HepG2 (cell line): ENCODE results near the gene LAMA5. TPM values are rescaled to one million over a fixed set of nuclear protein-coding genes. Genes with fewer than 3 reads are reported as not detected.

Experiments
- CHD4 ChIP-seq: fragments of 200-600 bp; sonication (generic); IDR thresholded peaks from 2 replicates; pipeline ENCODE4 v1.7.0; 2017; ENCODE audit warnings: mild to moderate bottlenecking, low read length, borderline replicate concordance
- CREM ChIP-seq, 2 experiments: sonication (generic) in 1 of 2; formaldehyde crosslinking in 1 of 2; IDR thresholded peaks; 2 replicates each; pipeline versions ENCODE4 v1.4.0 to v1.6.1; 2016 to 2020; ENCODE audit warnings: antibody characterized with exemption in 1 of 2, mild to moderate bottlenecking in 1 of 2, missing genetic modification reagents in 1 of 2
- ELF3 ChIP-seq: IDR thresholded peaks from 2 replicates; pipeline ENCODE4 v1.6.1; 2016; ENCODE audit warnings: missing genetic modification reagents, missing compliant biosample characterization
- POLR2A ChIP-seq, 2 experiments: IDR thresholded peaks; 2 replicates each; pipeline ENCODE4 v1.6.1; 2011; ENCODE audit warnings: low read depth in 2 of 2, low read length in 2 of 2, mild to moderate bottlenecking in 1 of 2, moderate library complexity in 1 of 2; ENCODE audit not compliant: insufficient read depth in 1 of 2
- SAP130 ChIP-seq: IDR thresholded peaks from 2 replicates; pipeline ENCODE4 v1.6.1; 2016; ENCODE audit warnings: low read depth
- ZFP1 ChIP-seq: IDR thresholded peaks from 2 replicates; pipeline ENCODE4 v1.6.1; 2016
- polyA plus RNA-seq, 8 experiments: library from polyadenylated mRNA; depleted of rRNA in 3 of 8; stranded (reverse) in 7 of 8; unstranded in 1 of 8; fragments of >200 nt; fragmentation: Illumina TruSeq in 4 of 8; extraction: Trizol in 4 of 8; gene quantifications; 2 replicates each; pipeline versions ENCODE4 v1.2.1 to v1.2.3, GENCODE V29; 2011 to 2016; ENCODE audit warnings: low read depth in 4 of 8, missing spikeins in 1 of 8, mixed read lengths in 1 of 8; ENCODE audit not compliant: insufficient read depth in 1 of 8
- total RNA-seq, 5 experiments: library from RNA; depleted of rRNA; stranded (reverse); fragments of >200 nt; fragmentation: Illumina TruSeq; extraction: Trizol; gene quantifications; 2 replicates each; pipeline ENCODE4 v1.2.3, GENCODE V29; 2016; ENCODE audit warnings: low read depth in 1 of 5
- TF ChIP-seq, protein P1 (sequence below): sonication (generic); formaldehyde crosslinking; IDR thresholded peaks from 2 replicates; pipeline ENCODE4 v1.5.0; 2020; ENCODE audit warnings: mild to moderate bottlenecking, missing genetic modification reagents, borderline replicate concordance
- TF ChIP-seq, protein P2 (sequence below): sonication (generic); formaldehyde crosslinking; IDR thresholded peaks from 2 replicates; pipeline ENCODE4 v1.4.0; 2020; ENCODE audit warnings: mild to moderate bottlenecking, missing genetic modification reagents, borderline replicate concordance
- TF ChIP-seq, protein P3 (sequence below): sonication (generic); formaldehyde crosslinking; conservative IDR thresholded peaks from 2 replicates; pipeline ENCODE4 v1.4.0; 2020; ENCODE audit warnings: missing genetic modification reagents
- TF ChIP-seq, protein P4 (sequence below), 2 experiments: sonication (generic) in 1 of 2; formaldehyde crosslinking in 1 of 2; IDR thresholded peaks; 2 replicates each; pipeline versions ENCODE4 v1.5.1 to v1.6.1; 2011 to 2020; ENCODE audit warnings: borderline replicate concordance in 1 of 2, low read depth in 1 of 2, low read length in 1 of 2, mild to moderate bottlenecking in 1 of 2, missing genetic modification reagents in 1 of 2, moderate library complexity in 1 of 2

Gene LAMA5
- total and polyA plus RNA-seq, 2 of the 13 experiments (the other 11 are each of a cell fraction or from before 2014, with no cell fraction given), result 21.0 to 44.7 TPM

DNA sequence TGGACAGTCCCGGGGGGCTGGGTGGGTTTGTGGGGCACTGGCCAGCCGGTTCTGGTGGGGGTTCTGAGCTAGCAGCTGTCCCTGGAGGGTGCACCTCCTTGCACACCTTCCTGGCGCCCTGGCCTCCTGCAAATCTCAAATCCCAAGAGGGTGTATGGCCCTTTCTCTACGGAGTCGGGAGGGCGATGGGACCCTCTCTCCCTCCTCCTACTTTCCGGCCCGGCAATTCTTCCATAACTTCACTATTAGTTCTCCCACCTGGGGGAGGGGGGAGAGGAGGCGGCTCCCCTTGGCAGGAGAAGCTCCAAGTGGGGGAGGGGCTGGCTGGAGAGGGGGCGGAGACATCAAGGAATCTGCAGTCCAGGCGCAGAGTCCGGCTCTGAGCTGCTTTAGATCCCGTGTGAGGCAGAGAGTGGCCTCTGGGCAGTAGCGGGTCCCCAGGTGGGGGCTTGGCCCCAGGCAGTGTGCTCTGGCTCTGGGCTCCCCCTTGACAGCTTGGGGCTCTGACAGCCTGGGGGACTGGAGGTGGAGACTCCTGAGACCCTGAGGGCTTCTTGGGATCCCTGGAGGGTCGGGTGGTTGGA is 1.4 kb upstream of the LAMA5 start (continued):
- TF ChIP-seq, protein P1, sequence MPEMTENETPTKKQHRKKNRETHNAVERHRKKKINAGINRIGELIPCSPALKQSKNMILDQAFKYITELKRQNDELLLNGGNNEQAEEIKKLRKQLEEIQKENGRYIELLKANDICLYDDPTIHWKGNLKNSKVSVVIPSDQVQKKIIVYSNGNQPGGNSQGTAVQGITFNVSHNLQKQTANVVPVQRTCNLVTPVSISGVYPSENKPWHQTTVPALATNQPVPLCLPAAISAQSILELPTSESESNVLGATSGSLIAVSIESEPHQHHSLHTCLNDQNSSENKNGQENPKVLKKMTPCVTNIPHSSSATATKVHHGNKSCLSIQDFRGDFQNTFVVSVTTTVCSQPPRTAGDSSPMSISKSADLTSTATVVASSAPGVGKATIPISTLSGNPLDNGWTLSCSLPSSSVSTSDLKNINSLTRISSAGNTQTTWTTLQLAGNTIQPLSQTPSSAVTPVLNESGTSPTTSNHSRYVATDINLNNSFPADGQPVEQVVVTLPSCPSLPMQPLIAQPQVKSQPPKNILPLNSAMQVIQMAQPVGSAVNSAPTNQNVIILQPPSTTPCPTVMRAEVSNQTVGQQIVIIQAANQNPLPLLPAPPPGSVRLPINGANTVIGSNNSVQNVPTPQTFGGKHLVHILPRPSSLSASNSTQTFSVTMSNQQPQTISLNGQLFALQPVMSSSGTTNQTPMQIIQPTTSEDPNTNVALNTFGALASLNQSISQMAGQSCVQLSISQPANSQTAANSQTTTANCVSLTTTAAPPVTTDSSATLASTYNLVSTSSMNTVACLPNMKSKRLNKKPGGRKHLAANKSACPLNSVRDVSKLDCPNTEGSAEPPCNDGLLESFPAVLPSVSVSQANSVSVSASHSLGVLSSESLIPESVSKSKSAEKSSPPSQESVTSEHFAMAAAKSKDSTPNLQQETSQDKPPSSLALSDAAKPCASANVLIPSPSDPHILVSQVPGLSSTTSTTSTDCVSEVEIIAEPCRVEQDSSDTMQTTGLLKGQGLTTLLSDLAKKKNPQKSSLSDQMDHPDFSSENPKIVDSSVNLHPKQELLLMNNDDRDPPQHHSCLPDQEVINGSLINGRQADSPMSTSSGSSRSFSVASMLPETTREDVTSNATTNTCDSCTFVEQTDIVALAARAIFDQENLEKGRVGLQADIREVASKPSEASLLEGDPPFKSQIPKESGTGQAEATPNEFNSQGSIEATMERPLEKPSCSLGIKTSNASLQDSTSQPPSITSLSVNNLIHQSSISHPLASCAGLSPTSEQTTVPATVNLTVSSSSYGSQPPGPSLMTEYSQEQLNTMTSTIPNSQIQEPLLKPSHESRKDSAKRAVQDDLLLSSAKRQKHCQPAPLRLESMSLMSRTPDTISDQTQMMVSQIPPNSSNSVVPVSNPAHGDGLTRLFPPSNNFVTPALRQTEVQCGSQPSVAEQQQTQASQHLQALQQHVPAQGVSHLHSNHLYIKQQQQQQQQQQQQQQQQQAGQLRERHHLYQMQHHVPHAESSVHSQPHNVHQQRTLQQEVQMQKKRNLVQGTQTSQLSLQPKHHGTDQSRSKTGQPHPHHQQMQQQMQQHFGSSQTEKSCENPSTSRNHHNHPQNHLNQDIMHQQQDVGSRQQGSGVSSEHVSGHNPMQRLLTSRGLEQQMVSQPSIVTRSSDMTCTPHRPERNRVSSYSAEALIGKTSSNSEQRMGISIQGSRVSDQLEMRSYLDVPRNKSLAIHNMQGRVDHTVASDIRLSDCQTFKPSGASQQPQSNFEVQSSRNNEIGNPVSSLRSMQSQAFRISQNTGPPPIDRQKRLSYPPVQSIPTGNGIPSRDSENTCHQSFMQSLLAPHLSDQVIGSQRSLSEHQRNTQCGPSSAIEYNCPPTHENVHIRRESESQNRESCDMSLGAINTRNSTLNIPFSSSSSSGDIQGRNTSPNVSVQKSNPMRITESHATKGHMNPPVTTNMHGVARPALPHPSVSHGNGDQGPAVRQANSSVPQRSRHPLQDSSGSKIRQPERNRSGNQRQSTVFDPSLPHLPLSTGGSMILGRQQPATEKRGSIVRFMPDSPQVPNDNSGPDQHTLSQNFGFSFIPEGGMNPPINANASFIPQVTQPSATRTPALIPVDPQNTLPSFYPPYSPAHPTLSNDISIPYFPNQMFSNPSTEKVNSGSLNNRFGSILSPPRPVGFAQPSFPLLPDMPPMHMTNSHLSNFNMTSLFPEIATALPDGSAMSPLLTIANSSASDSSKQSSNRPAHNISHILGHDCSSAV, result peak; percentile 60; the same call in 1 of the 2 replicates
- peak; percentile 43; the same call in 1 of the 2 replicates for TF ChIP-seq ELF3
- TF ChIP-seq, protein P2, sequence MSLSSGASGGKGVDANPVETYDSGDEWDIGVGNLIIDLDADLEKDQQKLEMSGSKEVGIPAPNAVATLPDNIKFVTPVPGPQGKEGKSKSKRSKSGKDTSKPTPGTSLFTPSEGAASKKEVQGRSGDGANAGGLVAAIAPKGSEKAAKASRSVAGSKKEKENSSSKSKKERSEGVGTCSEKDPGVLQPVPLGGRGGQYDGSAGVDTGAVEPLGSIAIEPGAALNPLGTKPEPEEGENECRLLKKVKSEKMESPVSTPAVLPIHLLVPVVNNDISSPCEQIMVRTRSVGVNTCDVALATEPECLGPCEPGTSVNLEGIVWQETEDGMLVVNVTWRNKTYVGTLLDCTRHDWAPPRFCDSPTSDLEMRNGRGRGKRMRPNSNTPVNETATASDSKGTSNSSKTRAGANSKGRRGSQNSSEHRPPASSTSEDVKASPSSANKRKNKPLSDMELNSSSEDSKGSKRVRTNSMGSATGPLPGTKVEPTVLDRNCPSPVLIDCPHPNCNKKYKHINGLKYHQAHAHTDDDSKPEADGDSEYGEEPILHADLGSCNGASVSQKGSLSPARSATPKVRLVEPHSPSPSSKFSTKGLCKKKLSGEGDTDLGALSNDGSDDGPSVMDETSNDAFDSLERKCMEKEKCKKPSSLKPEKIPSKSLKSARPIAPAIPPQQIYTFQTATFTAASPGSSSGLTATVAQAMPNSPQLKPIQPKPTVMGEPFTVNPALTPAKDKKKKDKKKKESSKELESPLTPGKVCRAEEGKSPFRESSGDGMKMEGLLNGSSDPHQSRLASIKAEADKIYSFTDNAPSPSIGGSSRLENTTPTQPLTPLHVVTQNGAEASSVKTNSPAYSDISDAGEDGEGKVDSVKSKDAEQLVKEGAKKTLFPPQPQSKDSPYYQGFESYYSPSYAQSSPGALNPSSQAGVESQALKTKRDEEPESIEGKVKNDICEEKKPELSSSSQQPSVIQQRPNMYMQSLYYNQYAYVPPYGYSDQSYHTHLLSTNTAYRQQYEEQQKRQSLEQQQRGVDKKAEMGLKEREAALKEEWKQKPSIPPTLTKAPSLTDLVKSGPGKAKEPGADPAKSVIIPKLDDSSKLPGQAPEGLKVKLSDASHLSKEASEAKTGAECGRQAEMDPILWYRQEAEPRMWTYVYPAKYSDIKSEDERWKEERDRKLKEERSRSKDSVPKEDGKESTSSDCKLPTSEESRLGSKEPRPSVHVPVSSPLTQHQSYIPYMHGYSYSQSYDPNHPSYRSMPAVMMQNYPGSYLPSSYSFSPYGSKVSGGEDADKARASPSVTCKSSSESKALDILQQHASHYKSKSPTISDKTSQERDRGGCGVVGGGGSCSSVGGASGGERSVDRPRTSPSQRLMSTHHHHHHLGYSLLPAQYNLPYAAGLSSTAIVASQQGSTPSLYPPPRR (CRISPR knock-in tag), result 0 out of 2 replicates have a peak, but pooled peaks have one; percentile 14
- peak; percentile 38; the same call in 1 of the 2 replicates for TF ChIP-seq CREM (IDR thresholded peaks at IDR 0.05)
- TF ChIP-seq CREM (CRISPR knock-in tag; IDR thresholded peaks at IDR 0.05), result no peak
- TF ChIP-seq ZFP1 (CRISPR knock-in tag), result 0 out of 2 replicates have a peak, but pooled peaks have one; percentile 60
- TF ChIP-seq CHD4, result no peak; the same call in 1 of the 2 replicates
- TF ChIP-seq, protein P3, sequence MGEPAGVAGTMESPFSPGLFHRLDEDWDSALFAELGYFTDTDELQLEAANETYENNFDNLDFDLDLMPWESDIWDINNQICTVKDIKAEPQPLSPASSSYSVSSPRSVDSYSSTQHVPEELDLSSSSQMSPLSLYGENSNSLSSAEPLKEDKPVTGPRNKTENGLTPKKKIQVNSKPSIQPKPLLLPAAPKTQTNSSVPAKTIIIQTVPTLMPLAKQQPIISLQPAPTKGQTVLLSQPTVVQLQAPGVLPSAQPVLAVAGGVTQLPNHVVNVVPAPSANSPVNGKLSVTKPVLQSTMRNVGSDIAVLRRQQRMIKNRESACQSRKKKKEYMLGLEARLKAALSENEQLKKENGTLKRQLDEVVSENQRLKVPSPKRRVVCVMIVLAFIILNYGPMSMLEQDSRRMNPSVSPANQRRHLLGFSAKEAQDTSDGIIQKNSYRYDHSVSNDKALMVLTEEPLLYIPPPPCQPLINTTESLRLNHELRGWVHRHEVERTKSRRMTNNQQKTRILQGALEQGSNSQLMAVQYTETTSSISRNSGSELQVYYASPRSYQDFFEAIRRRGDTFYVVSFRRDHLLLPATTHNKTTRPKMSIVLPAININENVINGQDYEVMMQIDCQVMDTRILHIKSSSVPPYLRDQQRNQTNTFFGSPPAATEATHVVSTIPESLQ (CRISPR knock-in tag), result no peak
- peak; percentile 79; the same call in 1 of the 2 replicates for TF ChIP-seq SAP130
- TF ChIP-seq POLR2A (IDR thresholded peaks at IDR 0.05; ENCODE audit: insufficient read depth in 1 of 2, low read depth in 2 of 2, low read length in 2 of 2), result peak in 1 of 2 experiments; percentile 86; a peak in 1 of 4 replicates
- TF ChIP-seq, protein P4, sequence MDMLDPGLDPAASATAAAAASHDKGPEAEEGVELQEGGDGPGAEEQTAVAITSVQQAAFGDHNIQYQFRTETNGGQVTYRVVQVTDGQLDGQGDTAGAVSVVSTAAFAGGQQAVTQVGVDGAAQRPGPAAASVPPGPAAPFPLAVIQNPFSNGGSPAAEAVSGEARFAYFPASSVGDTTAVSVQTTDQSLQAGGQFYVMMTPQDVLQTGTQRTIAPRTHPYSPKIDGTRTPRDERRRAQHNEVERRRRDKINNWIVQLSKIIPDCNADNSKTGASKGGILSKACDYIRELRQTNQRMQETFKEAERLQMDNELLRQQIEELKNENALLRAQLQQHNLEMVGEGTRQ (IDR thresholded peaks at IDR 0.05; ENCODE audit: low read depth, low read length), result no peak
- TF ChIP-seq, protein P4 (CRISPR knock-in tag; IDR thresholded peaks at IDR 0.05; ENCODE audit: borderline replicate concordance), result no peak
